ENCODE data around the gene THRA.

THRA gene

DNA sequence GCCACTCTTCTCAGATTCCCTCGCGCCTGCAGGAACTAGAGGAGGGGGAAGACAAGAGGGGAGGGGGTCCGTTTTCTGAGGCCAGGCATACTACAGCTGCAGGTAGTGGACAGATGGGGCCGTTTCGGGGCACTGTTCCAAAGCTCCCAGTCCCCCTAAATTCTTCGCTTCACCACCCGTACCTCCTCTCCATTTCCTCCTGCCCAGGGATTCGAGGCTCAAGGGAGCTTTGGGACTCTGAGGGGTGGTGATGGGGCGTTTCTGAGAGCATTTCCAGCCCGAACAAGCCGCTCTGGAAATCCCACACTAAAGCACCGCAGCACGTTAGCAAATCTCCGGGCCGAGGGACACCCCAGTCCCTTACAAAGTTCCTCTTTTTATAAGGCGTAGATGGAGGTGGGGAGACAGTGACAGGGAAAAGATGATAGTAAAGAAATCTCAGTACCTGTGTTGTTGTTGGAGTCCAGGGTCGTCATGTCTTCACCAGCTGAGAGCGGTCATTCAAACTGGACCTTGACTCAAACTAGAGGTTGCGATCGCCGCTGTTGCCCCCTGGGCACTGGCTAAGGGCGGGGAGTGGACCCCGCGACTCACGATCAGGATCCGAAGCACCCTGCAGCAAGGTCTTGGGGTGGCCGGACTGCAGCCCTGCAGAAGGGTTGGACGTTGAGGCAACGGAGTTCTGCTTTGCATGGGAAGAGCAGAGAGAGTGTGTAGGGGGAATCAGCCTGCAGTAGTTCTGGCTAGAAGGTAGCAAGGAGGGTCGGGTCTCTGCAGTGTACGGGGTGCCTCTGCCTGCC is 37.1 kb downstream of the THRA start:
- no peak for DNase-seq (ENCODE audit: low read depth in 2 of 2)

DNA sequence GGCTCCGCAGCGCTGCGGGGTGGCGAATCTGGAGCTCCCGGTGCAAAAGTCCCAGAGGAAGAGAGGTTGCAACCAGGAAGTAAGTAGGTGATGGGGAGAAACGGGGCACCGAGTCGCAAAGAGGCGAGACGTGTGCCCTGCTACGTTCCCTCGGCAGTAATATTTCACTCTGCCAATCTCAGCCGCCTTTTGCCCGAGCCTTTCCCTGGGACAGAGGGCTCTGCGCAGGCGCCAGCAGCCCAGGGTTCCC is 37.6 kb downstream of the THRA start, which contains the start of gene NR1D1:
TSS of gene NR1D1 (minus strand) at position 171 of the 250 bp plus-strand sequence. CDS start 495 bp downstream, outside the sequence.
- no peak for DNase-seq (ENCODE audit: low read depth in 2 of 2)

DNA sequence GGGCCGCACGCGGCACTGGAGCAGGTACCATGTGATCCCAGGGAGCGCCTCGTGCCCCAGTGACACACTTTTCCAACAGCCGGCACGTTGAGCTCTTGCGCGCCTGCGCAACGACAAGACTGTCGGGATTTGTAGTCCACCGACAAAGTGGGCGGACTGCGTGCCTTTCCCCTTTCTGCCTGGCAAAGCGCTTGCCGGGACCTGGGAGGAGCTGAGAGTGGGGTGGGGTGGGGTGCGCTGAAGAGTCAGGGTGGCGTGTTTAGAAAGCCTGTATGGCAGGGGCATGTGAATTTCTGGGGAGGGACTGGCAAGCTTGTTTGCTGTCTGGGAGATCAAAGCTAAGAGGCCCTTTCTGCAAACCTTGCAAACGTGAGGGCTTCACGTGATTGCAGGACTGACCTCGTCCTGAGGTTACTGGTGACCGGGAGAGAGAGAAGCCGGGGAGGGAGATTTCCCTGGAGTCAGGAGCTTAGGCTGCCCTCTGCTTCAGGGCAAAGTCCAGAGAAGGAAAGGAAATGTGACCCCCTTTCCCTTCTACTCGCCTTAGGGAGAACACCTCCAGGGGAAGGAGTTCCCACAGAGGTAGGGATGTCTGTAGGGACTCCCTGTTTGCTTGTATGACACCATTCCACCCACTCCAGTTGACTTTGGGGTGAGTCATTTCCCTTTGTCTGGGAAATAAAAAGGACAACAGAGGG is 38.1 kb downstream of the THRA start:
- DNase-seq (ENCODE audit: low read depth in 2 of 2): peak; percentile 89 to 90

DNA sequence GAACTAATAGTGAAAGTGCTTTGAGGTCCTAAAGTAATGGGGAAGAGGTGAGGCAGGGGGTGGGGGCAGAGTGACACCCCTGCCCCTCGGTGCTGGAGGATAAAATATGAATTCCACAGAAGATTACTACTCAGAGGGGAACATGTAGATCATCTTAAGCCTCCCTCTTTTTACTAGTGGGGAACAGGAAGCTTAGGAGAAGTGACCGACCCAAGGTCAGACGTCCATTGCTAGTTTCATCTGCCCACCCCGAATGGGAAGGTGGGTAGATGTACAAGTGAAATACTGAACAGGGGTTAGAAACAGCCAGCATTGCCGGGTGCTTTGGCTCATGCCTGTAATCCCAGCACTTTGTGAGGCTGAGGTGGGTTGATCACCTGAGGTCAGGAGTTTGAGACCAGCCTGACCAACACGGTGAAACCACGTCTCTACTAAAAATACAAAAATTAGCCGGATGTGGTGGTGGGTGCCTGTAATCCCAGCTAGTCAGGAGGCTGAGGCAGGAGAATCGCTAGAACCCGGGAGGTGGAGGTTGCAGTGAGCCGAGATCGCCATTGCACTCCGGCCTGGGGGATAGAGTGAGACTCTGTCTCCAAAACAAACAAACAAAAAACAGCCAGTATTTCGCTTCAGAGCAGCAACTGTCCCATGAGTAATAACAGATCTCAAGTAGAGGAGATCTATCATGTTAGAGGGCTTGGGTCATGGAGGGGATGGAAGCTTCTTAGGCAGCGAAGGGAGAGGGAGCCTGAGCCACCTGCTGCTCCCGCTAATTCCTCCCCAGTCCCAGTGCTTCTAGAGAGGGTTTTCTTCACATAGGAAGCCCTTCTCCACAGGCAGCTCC is 38.8 kb downstream of the THRA start:
- DNase-seq (ENCODE audit: low read depth in 2 of 2): no peak

DNA sequence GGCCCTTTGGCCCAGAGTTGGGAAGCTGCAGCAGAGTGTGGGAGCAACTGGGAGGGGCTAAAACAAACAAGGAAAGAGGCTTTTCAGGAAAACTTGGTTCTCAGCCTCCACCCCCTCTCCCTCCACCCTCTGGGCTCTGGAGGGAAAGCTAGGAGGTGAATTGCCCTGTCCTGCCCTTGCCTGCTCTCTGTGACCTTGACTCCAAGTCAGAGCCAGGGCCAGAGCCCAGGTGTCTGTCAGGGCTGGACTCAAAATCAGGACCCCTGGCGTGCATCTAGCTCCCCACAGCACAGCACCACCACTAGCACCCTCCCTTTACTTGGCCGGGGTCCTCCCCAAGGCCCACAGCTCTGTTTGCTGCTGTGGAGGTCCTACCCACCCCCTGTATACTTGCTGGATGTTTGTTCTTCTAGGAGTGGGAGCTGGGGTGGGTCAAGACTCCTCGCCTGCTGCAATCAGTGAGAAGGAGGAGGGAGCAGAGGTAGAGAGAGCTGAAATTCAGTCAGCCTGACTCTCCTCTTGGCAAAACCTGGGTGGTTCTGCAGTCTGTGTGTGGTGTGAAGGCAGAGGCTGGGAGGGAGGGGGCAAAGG is 40.4 kb downstream of the THRA start:
- no peak for DNase-seq (ENCODE audit: low read depth in 2 of 2)

DNA sequence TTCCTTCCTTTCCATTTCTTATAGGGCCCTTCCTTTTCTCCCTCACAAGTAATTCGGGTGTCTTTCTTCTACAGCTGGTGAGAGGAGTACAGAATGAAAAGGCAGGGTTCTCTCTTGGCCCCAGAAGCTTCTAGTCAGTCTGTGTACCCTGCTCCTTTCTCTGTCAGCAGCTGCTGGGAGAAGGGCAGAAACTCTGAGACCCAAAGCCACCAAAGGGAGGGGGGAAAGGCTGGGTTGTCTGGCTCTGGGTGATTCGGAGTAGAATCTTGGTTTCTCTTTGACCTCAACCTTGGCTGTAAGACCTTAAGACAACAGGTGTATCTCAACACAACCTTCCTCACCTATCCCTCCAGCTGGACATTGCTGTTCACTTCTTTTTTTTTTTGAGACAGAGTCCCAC is 40.9 kb downstream of the THRA start:
- no peak for DNase-seq (ENCODE audit: low read depth in 2 of 2)

DNA sequence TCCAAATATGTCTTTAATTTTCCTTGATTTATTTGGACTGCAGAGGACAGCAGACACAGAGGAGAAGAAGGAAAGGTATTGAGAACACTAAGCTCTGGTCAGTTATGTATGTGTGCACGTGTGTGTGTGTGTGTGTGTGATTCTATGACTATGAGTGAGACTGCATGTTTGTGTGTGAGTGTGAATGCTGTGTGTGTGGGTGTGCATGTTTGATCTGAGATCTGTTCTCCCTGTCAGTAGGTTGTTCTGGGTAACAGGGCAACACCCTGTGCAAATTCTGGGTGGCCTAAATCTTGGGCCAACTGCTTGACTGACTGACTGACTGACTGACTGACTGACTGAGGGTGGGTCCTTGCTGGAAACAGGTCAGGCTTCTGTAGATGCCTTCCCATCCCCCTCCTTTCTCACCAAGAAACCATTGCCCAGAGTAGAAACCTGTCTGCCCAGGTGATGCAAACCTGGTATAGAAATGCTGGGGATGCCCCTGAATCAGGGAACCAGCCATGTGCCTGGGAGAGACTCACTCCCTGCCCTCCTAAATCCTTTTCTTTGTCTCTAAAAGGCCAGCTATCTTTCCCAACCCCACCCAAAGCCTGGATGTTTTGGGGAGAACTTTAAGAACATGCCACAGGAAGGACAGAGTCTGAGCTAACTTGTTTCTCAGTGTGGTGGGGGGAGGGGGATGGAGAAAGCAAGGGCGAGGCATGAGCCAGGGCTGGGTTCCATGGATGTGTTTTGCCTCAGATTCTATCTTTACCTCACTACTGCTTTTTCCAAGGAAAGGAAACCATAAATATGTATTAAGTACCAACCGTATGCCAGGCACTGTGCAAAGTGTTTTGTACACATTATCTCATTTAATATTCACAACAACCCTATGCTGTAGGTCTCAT is 42.1 kb downstream of the THRA start:
- DNase-seq (ENCODE audit: low read depth in 2 of 2): no peak

DNA sequence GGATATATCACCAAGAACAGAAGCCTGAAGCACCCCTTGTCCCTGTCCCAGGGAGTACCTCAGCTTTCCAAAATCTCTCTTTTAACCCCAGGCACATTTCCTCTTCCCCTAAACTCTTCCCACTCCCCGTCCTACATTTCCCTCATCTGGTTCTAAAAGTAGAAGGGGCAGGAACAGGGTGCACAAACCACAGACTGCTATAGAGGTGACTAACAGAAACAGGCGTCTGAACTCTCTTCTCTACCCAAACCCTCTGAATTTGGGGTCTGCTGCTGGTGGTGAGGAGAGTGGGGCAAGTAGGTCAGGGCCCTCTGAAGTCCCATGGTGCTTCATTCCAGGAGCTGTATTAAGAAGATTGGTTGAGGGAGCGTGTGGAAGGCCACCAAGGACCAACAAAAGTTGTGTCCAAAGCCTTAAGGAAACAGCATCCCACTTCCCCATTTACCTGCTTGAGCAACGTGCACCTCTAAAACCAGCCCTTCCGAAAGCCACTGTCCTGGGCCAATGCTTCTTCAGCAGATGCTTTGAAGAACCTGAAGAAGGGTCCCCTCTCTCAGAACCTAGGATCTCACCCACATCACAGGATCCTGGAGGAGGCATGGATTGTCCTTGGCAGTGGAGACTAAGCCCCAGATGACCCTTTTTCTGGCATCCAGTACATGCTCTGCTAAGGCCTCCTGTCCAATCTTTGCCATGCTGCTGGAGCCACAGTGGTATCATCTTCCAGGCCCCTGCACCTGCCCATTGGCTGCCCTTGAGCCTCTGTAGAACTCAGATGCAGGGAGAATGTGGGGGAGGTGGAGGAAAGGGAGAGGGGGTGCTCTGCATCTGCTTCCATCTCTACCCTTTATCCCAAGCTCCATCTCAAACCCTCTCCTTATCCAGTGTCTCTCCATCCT is 43.3 kb downstream of the THRA start:
- no peak for DNase-seq (ENCODE audit: low read depth in 2 of 2)

DNA sequence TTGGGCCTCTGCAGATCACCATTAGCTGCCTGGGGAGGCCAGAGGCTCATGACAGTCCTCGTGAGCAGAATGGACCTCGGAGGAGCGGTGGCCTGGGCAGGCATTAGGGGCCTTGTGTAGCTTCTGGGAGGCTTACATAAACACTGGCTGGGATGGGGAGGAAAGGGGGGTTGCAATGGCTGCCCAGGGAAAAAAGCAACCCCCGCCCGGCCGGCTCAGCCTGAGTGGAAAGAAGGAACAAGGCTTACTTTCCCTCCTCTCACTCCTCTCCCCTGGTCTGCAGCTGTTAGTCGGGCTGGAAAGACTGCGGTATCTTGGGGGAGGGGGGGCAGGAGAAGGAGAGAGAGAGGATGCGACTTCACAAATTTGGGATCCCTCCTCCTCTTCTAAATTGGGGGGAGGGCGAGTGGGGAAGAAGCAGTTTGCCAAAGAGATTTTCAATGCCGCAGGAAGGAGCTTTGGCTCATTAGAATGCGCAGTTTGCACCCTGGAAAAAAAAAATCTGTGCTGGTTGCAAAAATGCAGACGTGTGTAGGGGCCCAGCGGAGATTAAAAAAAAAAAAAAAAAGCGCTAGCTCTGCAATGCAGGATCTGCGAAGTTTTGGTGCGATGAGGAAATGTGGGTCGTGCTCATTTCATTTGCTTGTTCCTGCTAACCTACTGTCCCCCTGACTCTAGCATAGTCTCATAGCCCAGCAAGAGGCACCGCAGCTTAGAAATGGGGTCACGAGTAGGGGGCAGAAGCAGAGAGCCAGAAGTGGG is 44.2 kb downstream of the THRA start:
- no peak for DNase-seq (ENCODE audit: low read depth in 2 of 2)

DNA sequence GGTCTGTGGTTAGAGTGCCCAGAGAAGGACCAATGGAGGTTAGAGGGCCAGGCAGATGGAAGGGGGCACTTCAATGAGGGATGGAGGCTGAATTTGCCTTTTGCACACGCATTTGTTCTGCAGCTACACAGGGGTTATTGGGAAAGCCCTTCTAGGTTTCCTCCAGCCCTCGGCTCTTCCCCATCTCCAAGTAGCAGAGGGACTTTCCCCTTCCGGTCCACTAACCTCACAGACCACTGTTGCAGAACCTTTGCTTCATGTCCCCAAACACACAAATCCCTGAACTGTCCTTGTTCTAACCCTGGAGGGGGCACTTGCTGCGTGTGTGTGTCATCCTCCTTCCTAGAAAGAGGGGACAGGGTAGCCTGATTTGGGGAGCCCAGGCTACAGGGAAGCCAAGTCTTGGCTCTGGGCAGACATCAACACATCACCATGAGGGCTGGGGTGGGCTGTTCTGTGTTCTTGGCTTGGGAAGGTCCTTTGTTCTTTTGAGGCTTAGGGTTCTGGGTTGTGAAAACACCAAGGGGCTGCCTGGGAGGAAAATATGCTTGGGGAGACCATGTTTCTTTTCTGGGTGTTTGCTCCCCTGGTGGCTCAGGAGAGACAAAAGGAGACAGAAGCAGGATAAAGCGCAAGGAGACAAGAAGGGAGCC is 44.9 kb downstream of the THRA start:
- DNase-seq (ENCODE audit: low read depth in 2 of 2): no peak

DNA sequence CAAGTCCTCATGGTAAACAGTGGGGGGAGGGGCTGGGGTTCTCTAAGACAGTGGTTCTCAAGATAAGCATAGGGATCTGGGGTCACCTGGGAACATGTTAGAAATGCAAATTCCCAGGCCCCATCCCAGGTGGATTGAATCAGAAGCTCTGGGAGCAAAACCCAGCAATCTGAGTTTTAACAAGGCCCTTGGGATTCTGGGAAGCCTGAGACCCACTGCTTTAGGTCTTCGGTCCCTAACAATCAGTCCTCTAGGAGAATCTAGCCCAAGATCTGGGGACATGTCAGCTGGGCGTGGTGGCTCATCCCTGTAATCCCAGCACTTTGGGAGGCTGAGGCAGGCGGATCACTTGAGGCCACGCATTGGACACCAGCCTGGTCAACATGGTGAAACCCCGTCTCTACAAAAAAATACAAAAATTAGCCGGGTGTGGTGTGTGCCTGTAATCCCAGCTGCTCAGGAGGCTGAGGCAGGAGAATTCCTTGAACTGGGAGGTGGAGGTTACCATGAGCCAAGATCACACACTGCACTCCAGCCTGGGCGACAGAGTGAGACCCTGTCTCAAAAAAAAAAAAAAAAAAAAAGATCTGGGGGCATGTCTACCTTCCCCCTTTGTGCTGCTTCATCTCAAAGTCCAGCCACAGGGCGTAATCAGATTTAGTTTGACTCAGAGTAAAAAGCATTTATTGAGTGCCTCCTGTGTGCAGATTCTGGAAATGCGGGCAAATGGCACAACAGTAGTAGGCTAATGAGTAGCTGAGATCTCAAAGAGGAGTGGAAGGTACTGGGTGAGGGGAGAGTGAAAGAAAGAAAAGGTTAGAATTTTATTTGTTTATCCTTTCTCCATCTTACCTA is 46.4 kb downstream of the THRA start:
- no peak for DNase-seq (ENCODE audit: low read depth in 2 of 2)

DNA sequence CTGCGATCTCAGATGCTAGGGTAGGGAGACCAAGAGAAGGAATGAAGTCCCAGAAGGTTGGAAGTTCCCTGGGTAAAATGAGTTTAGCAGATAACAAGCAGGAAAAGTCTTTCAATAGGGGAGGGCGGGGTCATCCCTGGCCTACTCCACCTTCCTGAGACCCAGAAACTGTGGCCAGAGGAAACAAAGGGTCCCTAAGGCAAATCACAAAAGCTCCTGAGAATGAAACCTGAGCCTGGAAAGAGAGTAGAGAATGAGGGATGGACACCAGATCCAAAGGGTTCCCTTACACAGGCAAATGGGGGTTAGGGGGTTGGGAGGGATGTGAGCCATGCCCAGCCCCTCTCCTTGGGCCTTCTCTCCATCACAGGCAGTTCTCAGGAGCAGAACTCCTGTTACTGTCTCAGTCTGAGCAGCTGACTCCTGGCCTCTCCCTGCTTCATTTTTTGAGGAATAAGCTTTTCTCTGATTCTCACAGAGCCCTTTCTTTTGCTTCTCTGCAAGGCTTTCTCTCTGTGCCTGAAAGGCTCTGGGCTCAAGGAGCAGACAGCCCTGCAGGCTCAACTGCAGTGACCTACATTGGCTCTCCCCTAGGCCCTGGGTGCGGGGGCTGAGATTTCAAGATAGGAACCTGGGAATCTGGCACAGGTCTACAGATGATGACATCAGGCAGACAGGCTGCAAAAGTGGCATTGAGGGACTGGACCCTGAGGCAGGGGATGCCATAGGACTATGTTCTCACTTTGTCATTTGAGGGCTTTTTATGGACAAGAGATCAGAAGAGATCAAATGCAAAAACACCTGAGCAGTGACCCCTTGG is 47.5 kb downstream of the THRA start:
- no peak for DNase-seq (ENCODE audit: low read depth in 2 of 2)

DNA sequence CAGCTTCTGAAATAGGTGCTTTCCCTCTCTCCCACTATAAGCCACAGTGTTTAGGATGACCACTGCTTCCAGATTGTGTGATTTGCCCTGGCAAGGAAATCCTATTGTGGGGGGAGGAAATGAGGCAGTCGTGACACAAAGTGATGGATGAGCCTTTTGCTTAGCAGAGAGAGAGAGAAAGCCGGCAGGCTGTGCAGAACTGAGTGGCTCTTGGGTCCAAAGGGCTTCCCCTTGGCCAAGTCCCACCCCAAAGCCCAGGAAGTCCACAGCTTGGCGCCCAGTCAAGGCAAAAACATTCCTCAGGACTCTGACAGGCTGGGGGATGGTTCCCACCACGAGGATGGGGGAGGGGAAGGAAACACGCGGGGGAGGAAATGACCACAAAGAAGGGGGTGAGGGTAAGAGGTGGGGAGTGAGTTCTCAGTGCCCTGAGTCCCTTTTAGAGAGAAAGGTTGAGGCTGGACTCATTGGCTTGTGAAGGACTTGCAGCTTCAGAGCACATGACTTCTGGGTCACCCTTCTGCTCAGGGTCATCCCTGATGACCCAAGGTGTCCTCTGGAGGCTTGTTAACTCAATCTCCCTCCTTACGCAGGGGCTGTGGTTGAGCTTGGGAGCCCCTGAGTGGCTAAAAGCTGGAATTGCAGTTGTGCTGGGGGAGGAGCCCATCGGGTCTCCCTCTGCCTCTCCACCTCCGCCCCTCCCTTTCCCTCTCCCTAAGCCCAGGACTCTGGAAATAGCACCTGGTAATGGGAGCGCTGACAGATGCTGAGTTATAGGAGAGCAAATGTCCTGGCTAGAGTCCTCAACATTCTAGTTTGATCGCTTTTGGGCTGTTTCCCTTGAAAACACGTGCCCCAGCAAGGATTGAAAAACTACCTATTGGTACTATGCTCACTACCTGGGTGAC is 48.7 kb downstream of the THRA start:
- peak in 1 of 2 donors; percentile 66 for DNase-seq (ENCODE audit: low read depth in 2 of 2)

DNA sequence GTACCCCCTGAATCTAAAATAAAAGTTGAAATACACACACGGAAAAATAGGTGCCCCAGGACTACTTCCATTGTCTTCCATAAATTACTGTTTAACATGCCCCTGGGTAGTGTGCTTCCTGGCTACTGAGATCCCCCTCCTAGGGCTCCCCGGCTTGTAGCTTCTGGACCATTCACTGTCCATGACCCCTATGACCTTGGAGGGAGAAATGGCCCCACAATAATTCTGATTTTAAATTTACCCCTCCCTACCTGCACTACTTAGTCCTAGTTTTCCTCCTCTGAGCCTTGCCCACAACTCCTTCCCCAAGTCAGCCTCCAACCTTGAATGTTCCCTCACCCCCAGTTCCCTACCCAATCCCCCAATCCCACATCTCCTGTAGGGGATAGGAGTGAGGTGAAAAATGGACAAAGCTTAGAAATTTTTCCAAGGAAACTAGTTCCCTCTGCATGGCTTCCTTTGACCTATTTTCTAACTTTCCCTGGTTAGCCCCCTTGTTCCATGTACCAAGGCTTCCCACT is 49.5 kb downstream of the THRA start:
- no peak for DNase-seq (ENCODE audit: low read depth in 2 of 2)

DNA sequence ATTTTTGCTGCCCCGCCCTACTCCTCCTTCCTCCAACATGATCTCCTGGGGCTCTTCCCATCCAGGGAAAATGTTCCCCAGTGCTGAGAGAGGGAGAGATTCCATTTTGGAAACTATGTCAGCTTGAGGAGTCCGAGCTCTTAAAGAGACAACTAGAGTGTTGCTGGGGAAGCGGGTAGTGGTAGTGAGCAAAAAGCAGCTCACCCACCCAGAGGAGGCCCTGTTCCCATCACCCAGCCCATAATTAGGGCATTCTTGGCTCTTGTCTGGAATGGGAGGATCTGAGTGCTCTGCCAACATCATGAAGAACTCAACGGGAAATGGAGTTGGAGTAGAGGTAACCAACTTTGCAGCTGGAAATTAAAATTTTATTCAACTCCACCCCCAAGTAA is 49.9 kb downstream of the THRA start:
- DNase-seq (ENCODE audit: low read depth in 2 of 2): no peak

All from stimulated activated CD4-positive, alpha-beta T cell treated with anti-CD3 and anti-CD28 coated beads, Interleukin-15, amount 100 ng/mL, for 48 hours (primary cell).